NCI-H2227 (cell line): Measurements from ENCODE around the gene MSL1.

Experiments used
- DNase-seq: peaks from one replicate; lab custom pipeline; 2025; ENCODE audit not compliant: unreplicated experiment; lab: John Stamatoyannopoulos, UW

MSL1 gene

DNA sequence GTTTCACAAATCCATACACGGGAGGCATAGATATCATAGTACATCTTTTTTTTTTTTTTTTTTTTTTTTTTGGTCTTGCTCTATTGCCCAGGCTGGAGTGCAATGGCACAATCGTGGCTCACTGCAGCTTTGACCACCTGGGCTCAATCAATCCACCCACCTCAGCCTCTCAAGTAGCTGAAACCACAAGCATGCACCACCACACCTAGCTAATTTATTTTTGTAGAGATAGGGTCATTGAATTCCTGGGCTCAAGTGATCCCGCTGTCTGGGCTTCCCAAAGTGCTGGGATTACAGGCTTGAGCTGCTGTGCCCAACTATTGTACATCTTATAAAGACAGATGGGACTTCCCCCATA lies 52.0 kb downstream of the MSL1 start:
- DNase-seq, result no peak

GRCh38 chr17:40174514-40174913 lies 52.7 kb downstream of the MSL1 start:
- DNase-seq, result no peak

GRCh38 chr17:40175928-40176753 lies 54.4 kb downstream of the MSL1 start:
- no peak for DNase-seq

DNA sequence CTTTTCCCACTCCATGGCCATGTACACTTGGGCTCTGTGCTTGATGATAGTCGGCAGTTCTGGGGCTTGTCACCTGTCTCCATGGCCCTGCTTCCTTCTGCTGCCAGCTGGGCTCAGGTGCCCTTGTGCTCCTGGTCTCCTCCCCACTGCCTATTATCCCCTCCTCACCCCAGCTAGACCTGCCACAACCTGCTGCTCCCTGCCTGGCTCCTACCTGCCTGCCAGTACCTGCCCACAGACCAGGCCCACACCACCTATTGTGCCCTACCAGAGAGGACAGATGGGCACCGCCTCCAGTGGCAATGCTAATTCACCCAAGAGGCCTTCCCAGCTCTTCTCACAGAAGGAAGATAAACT lies 55.0 kb downstream of the MSL1 start:
- no peak for DNase-seq

GRCh38 chr17:40177275-40177874 lies 55.6 kb downstream of the MSL1 start, which contains the start of gene RAPGEFL1:
Gene RAPGEFL1 (plus strand): TSS chr17:40177470. CDS start chr17:40177862, 392 bp downstream.
- DNase-seq, result peak; percentile 90

DNA sequence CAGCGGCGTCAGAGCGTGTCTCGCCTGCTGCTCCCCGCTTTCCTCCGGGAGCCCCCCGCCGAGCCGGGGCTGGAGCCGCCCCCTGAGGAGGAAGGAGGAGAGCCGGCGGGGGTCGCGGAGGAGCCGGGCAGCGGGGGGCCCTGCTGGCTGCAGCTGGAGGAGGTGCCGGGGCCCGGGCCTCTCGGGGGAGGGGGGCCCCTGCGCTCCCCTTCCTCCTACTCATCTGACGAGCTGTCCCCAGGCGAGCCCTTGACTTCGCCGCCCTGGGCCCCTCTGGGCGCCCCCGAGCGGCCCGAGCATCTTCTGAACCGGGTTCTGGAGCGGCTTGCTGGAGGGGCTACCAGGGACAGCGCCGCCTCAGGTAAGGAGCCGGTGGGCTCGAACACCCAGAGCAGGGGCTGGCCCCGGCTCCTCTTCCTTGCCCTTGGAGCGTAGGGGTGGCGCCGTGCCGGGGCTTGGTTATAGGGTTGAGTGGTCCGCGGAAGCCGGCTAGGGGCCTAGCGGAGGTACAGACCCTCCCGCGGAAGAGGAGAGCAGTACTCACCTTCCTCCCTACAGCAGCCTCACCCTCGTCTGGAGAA lies 56.3 kb downstream of the MSL1 start:
- peak; percentile 64 for DNase-seq

- no peak for DNase-seq
These were observed 56.9 kb downstream of the MSL1 start for GRCh38 chr17:40178660-40179059.

DNA sequence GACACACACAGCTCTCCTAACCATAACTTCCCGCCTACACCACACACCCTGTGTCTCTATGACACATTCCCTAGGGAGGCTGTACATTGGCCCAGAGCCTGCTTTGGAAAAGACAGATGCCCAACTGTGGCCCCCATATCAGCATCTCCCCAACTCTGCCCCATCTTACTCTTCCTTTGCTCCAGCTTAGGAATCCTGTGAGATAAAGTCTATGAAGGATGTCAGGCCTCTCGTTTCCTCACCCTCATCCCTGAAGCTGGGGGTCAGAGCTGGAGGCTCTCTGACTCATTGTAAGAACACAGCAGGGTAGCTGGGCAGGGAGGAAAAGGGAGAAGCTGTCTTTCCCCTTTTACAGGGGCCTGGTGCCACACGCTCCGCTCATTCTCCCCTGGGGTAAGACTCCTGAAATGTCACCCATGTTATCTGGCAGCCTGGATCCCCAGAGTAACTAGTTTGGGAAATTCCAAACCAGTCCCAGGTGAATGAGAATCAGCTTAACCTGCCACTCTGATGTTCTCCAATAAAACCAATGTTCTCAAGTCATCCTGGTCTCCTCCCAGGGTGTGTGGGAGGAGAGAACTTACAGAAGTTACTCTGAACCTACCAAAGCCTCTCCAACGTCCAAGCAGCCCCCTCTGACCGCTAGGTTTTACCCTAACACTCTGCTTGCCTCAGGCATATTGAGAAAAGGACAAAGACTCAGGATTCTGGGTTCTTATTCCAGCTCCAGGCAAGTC lies 58.3 kb downstream of the MSL1 start:
- DNase-seq, result no peak

- DNase-seq, result no peak
These were observed 58.9 kb downstream of the MSL1 start for GRCh38 chr17:40180694-40181093.

DNA sequence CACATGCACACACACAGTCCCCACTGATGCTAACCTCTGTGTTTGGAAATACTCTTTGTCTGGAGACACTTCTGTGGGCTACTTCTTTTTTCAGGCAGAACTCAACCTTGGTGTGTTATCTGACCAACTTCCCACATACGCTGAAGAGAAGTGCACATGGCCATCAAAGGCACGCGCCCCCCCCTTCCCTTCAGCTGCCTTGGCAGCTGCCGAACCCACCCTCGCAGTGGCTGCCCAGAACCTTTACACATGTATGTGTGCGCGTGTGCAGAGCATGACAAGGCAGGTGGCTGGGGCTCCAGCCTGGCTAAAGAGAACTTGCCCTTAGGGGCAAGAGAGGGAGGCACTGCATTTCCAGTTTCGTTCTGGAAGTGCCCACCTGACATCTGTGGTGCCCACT lies 59.4 kb downstream of the MSL1 start:
- no peak for DNase-seq

DNA sequence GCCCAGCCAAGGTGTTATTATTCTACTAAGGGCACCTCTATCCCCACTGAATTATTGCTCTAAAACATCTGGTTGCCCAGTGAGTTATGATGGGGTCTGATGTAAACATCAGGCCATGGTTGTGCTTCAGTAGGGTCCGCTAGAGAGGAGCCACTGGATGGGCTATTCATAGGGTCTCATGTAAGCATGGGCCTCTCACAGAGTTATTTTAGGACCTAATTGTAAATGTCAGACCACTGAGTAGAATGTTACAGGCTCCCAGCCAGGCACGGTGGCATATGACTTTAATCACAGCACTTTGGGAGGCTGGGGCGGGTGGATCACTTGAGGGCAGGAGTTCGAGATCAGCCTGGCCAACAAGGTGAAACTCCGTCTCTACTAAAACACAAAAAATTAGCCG lies 60.8 kb downstream of the MSL1 start:
- DNase-seq, result no peak
